ENCODE results near the gene VAMP5. TPM values are rescaled to one million over a fixed set of nuclear protein-coding genes. Genes with fewer than 3 reads are reported as not detected.

VAMP5 gene
- total and polyA plus RNA-seq, 2 donors (not counting 3 experiments of a cell fraction or from before 2014, with no cell fraction given): 186 to 624 TPM

GRCh38 chr2:85551698-85552678, 32.2 kb upstream of the VAMP5 start:
- no peaks in the 10 kb centered on the region for H3K9me3 ChIP-seq (replicated peaks; ENCODE audit: control insufficient read depth, insufficient read depth, low read length)
- H3K4me1 ChIP-seq (ENCODE audit: control insufficient read depth, extremely low read depth, insufficient read depth, low read length): peaks cover 17% of the 10 kb centered on the region
- no peak overlapping the region for H3K27ac ChIP-seq (ENCODE audit: insufficient read depth, low read depth, low read length)
- BruUV-seq (replicated peaks): no TSS peak
- dilution Hi-C loops (cut with MboI; ENCODE audit: extremely low pct_ligation_motif_present, low sequenced_read_pairs): no loop called here
- H3K79me2 ChIP-seq (ENCODE audit: control insufficient read depth, insufficient read depth, low read length): no peaks in the 10 kb centered on the region
- no peaks in the 10 kb centered on the region for H3K27me3 ChIP-seq (ENCODE audit: control insufficient read depth in 2 of 2, insufficient read depth in 2 of 2, low read length in 2 of 2)
- ChIA-PET POLR2A (interaction anchor here (0.6 to 6.3 kb wide), 5 partner anchors 9 to 539 kb away, joined by 3 to 73 read pairs (median 4); partner anchors contain the start of genes GGCX, MAT2A and USP39), CTCF (interaction anchor here (0.6 to 6.8 kb wide), 53 partner anchors 8 to 486 kb away, joined by 3 to 236 read pairs (median 4); partner anchors contain the start of genes C2orf68, ELMOD3, MAT2A and RETSAT)
- peak; percentile 94 for FAIRE-seq
- no peak overlapping the region for H3K4me2 ChIP-seq (ENCODE audit: insufficient read depth, low read length)
- H2AFZ ChIP-seq (ENCODE audit: low read depth, low read length): no peak overlapping the region
- peak; percentile 82 to 94 for TF ChIP-seq CTCF (IDR thresholded peaks at IDR 0.05; ENCODE audit: extremely low read depth in 1 of 2, insufficient read depth in 1 of 2, low read depth in 1 of 2, low read length in 2 of 2)
- no peak for TF ChIP-seq MAX (IDR thresholded peaks at IDR 0.05; ENCODE audit: insufficient read depth, insufficient read length)
- intact Hi-C loops (cut with micrococcal nuclease): loop anchor here (1.0 to 5.0 kb wide), 6 partner anchors 51 to 225 kb away; partner anchors contain the start of genes ELMOD3, RETSAT, TGOLN2 and TMEM150A
- no peaks in the 10 kb centered on the region for H4K20me1 ChIP-seq (replicated peaks; ENCODE audit: control insufficient read depth, extremely low read depth, insufficient read depth, low read length)
- peak; percentile 86 for DNase-seq (ENCODE audit: low read depth, low spot score)
- no peaks in the 10 kb centered on the region for H3K9me1 ChIP-seq (replicated peaks; ENCODE audit: control insufficient read depth, extremely low read depth, insufficient read depth, low read length)
- H3K36me3 ChIP-seq (ENCODE audit: control insufficient read depth in 2 of 2, extremely low read depth in 1 of 2, insufficient read depth in 2 of 2, low read length in 2 of 2): peaks cover 12 to 33% of the 10 kb centered on the region in 2 experiments
- no peak overlapping the region for H3K9ac ChIP-seq (replicated peaks; ENCODE audit: extremely low read depth, insufficient read depth, low read length)
- no peak overlapping the region for H3K4me3 ChIP-seq (replicated peaks in 1 of 3; ENCODE audit: insufficient read depth in 1 of 3, low read depth in 1 of 3, low read length in 3 of 3)
